Measurements from ENCODE around the gene CABP5. TPM values are rescaled to one million over a fixed set of nuclear protein-coding genes. Genes with fewer than 3 reads are reported as not detected.
A peak's percentile ranks its signal among the peaks of the same experiment; 100 is the strongest.

CABP5 gene
- total and polyA plus RNA-seq, 2 experiments from 2014 or later, result not detected

GRCh38 chr19:48000846-48001245, 43.0 kb downstream of the CABP5 start:
- ATAC-seq (no peak), DNase-seq (ENCODE audit: low spot score) (peak; percentile 20)
- TF ChIP-seq, protein P1, sequence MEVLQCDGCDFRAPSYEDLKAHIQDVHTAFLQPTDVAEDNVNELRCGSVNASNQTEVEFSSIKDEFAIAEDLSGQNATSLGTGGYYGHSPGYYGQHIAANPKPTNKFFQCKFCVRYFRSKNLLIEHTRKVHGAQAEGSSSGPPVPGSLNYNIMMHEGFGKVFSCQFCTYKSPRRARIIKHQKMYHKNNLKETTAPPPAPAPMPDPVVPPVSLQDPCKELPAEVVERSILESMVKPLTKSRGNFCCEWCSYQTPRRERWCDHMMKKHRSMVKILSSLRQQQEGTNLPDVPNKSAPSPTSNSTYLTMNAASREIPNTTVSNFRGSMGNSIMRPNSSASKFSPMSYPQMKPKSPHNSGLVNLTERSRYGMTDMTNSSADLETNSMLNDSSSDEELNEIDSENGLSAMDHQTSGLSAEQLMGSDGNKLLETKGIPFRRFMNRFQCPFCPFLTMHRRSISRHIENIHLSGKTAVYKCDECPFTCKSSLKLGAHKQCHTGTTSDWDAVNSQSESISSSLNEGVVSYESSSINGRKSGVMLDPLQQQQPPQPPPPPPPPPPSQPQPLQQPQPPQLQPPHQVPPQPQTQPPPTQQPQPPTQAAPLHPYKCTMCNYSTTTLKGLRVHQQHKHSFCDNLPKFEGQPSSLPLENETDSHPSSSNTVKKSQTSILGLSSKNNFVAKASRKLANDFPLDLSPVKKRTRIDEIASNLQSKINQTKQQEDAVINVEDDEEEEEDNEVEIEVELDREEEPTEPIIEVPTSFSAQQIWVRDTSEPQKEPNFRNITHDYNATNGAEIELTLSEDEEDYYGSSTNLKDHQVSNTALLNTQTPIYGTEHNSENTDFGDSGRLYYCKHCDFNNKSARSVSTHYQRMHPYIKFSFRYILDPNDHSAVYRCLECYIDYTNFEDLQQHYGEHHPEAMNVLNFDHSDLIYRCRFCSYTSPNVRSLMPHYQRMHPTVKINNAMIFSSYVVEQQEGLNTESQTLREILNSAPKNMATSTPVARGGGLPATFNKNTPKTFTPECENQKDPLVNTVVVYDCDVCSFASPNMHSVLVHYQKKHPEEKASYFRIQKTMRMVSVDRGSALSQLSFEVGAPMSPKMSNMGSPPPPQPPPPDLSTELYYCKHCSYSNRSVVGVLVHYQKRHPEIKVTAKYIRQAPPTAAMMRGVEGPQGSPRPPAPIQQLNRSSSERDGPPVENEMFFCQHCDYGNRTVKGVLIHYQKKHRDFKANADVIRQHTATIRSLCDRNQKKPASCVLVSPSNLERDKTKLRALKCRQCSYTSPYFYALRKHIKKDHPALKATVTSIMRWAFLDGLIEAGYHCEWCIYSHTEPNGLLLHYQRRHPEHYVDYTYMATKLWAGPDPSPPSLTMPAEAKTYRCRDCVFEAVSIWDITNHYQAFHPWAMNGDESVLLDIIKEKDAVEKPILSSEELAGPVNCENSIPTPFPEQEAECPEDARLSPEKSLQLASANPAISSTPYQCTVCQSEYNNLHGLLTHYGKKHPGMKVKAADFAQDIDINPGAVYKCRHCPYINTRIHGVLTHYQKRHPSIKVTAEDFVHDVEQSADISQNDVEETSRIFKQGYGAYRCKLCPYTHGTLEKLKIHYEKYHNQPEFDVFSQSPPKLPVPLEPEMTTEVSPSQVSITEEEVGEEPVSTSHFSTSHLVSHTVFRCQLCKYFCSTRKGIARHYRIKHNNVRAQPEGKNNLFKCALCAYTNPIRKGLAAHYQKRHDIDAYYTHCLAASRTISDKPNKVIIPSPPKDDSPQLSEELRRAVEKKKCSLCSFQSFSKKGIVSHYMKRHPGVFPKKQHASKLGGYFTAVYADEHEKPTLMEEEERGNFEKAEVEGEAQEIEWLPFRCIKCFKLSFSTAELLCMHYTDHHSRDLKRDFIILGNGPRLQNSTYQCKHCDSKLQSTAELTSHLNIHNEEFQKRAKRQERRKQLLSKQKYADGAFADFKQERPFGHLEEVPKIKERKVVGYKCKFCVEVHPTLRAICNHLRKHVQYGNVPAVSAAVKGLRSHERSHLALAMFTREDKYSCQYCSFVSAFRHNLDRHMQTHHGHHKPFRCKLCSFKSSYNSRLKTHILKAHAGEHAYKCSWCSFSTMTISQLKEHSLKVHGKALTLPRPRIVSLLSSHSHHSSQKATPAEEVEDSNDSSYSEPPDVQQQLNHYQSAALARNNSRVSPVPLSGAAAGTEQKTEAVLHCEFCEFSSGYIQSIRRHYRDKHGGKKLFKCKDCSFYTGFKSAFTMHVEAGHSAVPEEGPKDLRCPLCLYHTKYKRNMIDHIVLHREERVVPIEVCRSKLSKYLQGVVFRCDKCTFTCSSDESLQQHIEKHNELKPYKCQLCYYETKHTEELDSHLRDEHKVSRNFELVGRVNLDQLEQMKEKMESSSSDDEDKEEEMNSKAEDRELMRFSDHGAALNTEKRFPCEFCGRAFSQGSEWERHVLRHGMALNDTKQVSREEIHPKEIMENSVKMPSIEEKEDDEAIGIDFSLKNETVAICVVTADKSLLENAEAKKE (CRISPR knock-in tag; IDR thresholded peaks at IDR 0.05), result no peak
- TF ChIP-seq, protein P2, sequence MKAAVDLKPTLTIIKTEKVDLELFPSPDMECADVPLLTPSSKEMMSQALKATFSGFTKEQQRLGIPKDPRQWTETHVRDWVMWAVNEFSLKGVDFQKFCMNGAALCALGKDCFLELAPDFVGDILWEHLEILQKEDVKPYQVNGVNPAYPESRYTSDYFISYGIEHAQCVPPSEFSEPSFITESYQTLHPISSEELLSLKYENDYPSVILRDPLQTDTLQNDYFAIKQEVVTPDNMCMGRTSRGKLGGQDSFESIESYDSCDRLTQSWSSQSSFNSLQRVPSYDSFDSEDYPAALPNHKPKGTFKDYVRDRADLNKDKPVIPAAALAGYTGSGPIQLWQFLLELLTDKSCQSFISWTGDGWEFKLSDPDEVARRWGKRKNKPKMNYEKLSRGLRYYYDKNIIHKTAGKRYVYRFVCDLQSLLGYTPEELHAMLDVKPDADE (IDR thresholded peaks at IDR 0.05), result no peak
- TF ChIP-seq EZH2 (IDR thresholded peaks at IDR 0.05; ENCODE audit: low read depth, unreplicated experiment) (no peak), JUNB (IDR thresholded peaks at IDR 0.05; ENCODE audit: unreplicated experiment) (no peak), CTCF (conservative IDR thresholded peaks at IDR 0.05; ENCODE audit: low read depth in 2 of 2) (no peak), CREB1 (CRISPR knock-in tag; IDR thresholded peaks at IDR 0.05; ENCODE audit: low read depth) (no peak), STAT1 (IDR thresholded peaks at IDR 0.05; ENCODE audit: unreplicated experiment) (no peak), ZNF331 (CRISPR knock-in tag; IDR thresholded peaks at IDR 0.05; ENCODE audit: low read depth) (no peak), REST (IDR thresholded peaks at IDR 0.05; ENCODE audit: unreplicated experiment) (no peak), NANOG (IDR thresholded peaks at IDR 0.05; ENCODE audit: borderline replicate concordance) (no peak), POLR2AphosphoS5 (IDR thresholded peaks at IDR 0.05; ENCODE audit: low read depth) (no peak), ZNF114 (CRISPR knock-in tag; IDR thresholded peaks at IDR 0.05) (no peak), EZH2phosphoT487 (IDR thresholded peaks at IDR 0.05; ENCODE audit: unreplicated experiment) (no peak)
- no peaks in the 10 kb centered on the region for H3K36me3 Mint-ChIP-seq (ENCODE audit: low read depth)
- H3K4me3 ChIP-seq, result no peak overlapping the region
- no peak overlapping the region for H3K27ac Mint-ChIP-seq
- H4K20me1 ChIP-seq (replicated peaks; ENCODE audit: insufficient read depth), result no peaks in the 10 kb centered on the region
- H3K4me1 Mint-ChIP-seq, result no peaks in the 10 kb centered on the region
- no peak overlapping the region for H3K4me2 ChIP-seq
- H3K27ac ChIP-seq (ENCODE audit: low read depth), result no peak overlapping the region
- peaks cover 8% of the 10 kb centered on the region; the same call in 1 of the 2 replicates for H3K9me2 ChIP-seq (ENCODE audit: insufficient read depth)
- H3K27me3 Mint-ChIP-seq (ENCODE audit: insufficient read depth, low read depth, poor library complexity), result peaks cover 9% of the 10 kb centered on the region
- H3F3A ChIP-seq (replicated peaks; ENCODE audit: low read depth), result no peaks in the 10 kb centered on the region
- peaks cover 11% of the 10 kb centered on the region; the same call in 2 of the 3 replicates for H3K9me3 Mint-ChIP-seq
- H2AFZ ChIP-seq, result no peak overlapping the region
- H3K4me3 Mint-ChIP-seq, result no peak overlapping the region
- H3K36me3 ChIP-seq (ENCODE audit: insufficient read depth), result no peaks in the 10 kb centered on the region
- no peaks in the 10 kb centered on the region for H3K27me3 ChIP-seq (ENCODE audit: insufficient read depth)
- no peaks in the 10 kb centered on the region for H3K4me1 ChIP-seq (ENCODE audit: insufficient read depth)
- no peaks in the 10 kb centered on the region for H3K79me2 ChIP-seq (replicated peaks; ENCODE audit: insufficient read depth)

All from GM23338 (cell line).